ENCODE data around the gene MX1.

- TF ChIP-seq, protein P1, sequence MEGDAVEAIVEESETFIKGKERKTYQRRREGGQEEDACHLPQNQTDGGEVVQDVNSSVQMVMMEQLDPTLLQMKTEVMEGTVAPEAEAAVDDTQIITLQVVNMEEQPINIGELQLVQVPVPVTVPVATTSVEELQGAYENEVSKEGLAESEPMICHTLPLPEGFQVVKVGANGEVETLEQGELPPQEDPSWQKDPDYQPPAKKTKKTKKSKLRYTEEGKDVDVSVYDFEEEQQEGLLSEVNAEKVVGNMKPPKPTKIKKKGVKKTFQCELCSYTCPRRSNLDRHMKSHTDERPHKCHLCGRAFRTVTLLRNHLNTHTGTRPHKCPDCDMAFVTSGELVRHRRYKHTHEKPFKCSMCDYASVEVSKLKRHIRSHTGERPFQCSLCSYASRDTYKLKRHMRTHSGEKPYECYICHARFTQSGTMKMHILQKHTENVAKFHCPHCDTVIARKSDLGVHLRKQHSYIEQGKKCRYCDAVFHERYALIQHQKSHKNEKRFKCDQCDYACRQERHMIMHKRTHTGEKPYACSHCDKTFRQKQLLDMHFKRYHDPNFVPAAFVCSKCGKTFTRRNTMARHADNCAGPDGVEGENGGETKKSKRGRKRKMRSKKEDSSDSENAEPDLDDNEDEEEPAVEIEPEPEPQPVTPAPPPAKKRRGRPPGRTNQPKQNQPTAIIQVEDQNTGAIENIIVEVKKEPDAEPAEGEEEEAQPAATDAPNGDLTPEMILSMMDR (IDR thresholded peaks at IDR 0.05; ENCODE audit: insufficient read depth, low read length): no peak
- no peak for TF ChIP-seq POLR2AphosphoS5 (IDR thresholded peaks at IDR 0.05; ENCODE audit: low read depth)
These were observed 1.5 kb downstream of the MX1 start for GRCh38 chr21:41427556-41427955.
